K562 (cell line): Measurements from ENCODE around the gene ICAM3. TPM values are rescaled to one million over a fixed set of nuclear protein-coding genes. Genes with fewer than 3 reads are reported as not detected.
A peak's percentile ranks its signal among the peaks of the same experiment; 100 is the strongest.

Source experiments
- CCAR2 ChIP-seq: fragments of 200-400 bp; formaldehyde crosslinking; IDR thresholded peaks from 2 replicates; pipeline ENCODE4 v1.6.1; 2017; ENCODE audit warnings: mild to moderate bottlenecking, low read depth, low read length
- E2F3 ChIP-seq: fragments of 250-450 bp; sonication (Bioruptor Pico); IDR thresholded peaks from 2 replicates; pipeline ENCODE4 v1.4.0; 2020; ENCODE audit warnings: mild to moderate bottlenecking
- EP400 ChIP-seq: fragments of 450-650 bp; IDR thresholded peaks from 2 replicates; pipeline ENCODE4 v1.6.1; 2017; ENCODE audit warnings: antibody characterized with exemption, mild to moderate bottlenecking, moderate library complexity
- HMGN3 ChIP-seq: IDR thresholded peaks from 2 replicates; pipeline ENCODE4 v1.6.1; 2011; ENCODE audit warnings: borderline replicate concordance, low read depth, mild to moderate bottlenecking, mixed read lengths, low read length; ENCODE audit not compliant: insufficient read length; ENCODE audit errors: extremely low read depth
- MNT ChIP-seq, 2 experiments: fragments of 450-650 bp; conservative IDR thresholded peaks; 2 replicates each; pipeline ENCODE4 v1.6.1; 2017; ENCODE audit warnings: mild to moderate bottlenecking in 2 of 2, moderate library complexity in 2 of 2
- PURB ChIP-seq: sonication (generic); formaldehyde crosslinking; IDR thresholded peaks from 2 replicates; pipeline ENCODE4 v1.9.0; 2021; ENCODE audit warnings: low read depth, mild to moderate bottlenecking, missing genetic modification reagents
- THRAP3 ChIP-seq: fragments of 450-650 bp; IDR thresholded peaks from 2 replicates; pipeline ENCODE4 v1.6.1; 2016; ENCODE audit warnings: mild to moderate bottlenecking, inconsistent platforms, borderline replicate concordance
- YY1 ChIP-seq, 3 experiments: IDR thresholded peaks; 2 replicates each; pipeline ENCODE4 v1.6.1; 2011; ENCODE audit warnings: low read length in 2 of 3, mild to moderate bottlenecking in 2 of 3, moderate library complexity in 2 of 3, borderline replicate concordance in 1 of 3, control low read depth in 1 of 3, low read depth in 1 of 3; ENCODE audit not compliant: insufficient read depth in 3 of 3, insufficient replicate concordance in 2 of 3, control insufficient read depth in 1 of 3, insufficient read length in 1 of 3; ENCODE audit errors: extremely low read depth in 1 of 3
- ZBTB33 ChIP-seq: sonication (generic); formaldehyde crosslinking; IDR thresholded peaks from 2 replicates; pipeline ENCODE4 v1.8.1; 2023; ENCODE audit warnings: mild to moderate bottlenecking, missing genetic modification reagents
- ZNF175 ChIP-seq: fragments of 200-800 bp; sonication (Bioruptor generic); IDR thresholded peaks from 2 replicates; pipeline ENCODE4 v1.6.1; 2016; ENCODE audit warnings: low read depth, mild to moderate bottlenecking, missing genetic modification characterization, missing compliant biosample characterization
- polyA plus RNA-seq, 8 experiments: library from polyadenylated mRNA; depleted of rRNA in 4 of 8; stranded (reverse) in 5 of 8; unstranded in 3 of 8; fragments of >200 nt; fragmentation: Nextera tagmentation in 2 of 8; fragmentation: Illumina TruSeq in 1 of 8; extraction: Ambion mirVana in 2 of 8; extraction: Trizol in 1 of 8; gene quantifications; 2 replicates each; pipeline versions ENCODE4 v1.2.1 to v1.2.3, GENCODE V29; 2011 to 2014; ENCODE audit warnings: inconsistent platforms in 1 of 8, missing spikeins in 1 of 8
- total RNA-seq, 7 experiments: library from RNA; depleted of rRNA in 6 of 7; stranded (reverse); fragments of >200 nt in 6 of 7; fragmentation: Illumina TruSeq in 2 of 7; extraction: Trizol in 2 of 7; gene quantifications; 2 replicates each; pipeline versions ENCODE4 v1.2.1 to v1.2.3, GENCODE V29; 2011 to 2021; ENCODE audit warnings: low replicate concordance in 1 of 7

Gene ICAM3
- total and polyA plus RNA-seq, 9 of the 15 experiments (the other 6 are each of a cell fraction or from before 2014, with no cell fraction given) = 6.5 to 39.5 (median 24.2) TPM

GRCh38 chr19:10380313-10381102 is 41.1 kb upstream of the ICAM3 start, which contains the start of gene TYK2 (continued):
- TF ChIP-seq ZBTB33 (CRISPR knock-in tag) = peak; percentile 55; the same call in 1 of the 2 replicates
- TF ChIP-seq EP400 = peak; percentile 89
- no peak for TF ChIP-seq PURB (CRISPR knock-in tag)
- no peak for TF ChIP-seq CCAR2
- peak in 2 of 3 experiments; percentile 8 to 33 for TF ChIP-seq YY1 (IDR thresholded peaks at IDR 0.05; ENCODE audit: borderline replicate concordance in 1 of 3, control insufficient read depth in 1 of 3, extremely low read depth in 1 of 3, insufficient read depth in 3 of 3, insufficient read length in 1 of 3, insufficient replicate concordance in 2 of 3, low read depth in 1 of 3, low read length in 2 of 3)
- TF ChIP-seq MNT (conservative IDR thresholded peaks at IDR 0.05) = peak; percentile 60 to 83
- TF ChIP-seq HMGN3 = peak; percentile 21
- no peak for TF ChIP-seq THRAP3
- no peak for TF ChIP-seq ZNF175 (CRISPR knock-in tag)
- peak; percentile 74 for TF ChIP-seq E2F3
